Epidermal melanocyte (primary cell): ENCODE data around the gene GPAT3.
"Not testable (repeated sequence)": the region's sequence is repeated elsewhere in the genome, so short reads cannot be mapped to it uniquely, and the experiment has no call there.

Experiments used
- DNase-seq: peaks from one replicate; pipeline ENCODE4 v3.0.0; 2011; ENCODE audit warnings: low spot score; ENCODE audit not compliant: insufficient read length

GPAT3 gene

DNA sequence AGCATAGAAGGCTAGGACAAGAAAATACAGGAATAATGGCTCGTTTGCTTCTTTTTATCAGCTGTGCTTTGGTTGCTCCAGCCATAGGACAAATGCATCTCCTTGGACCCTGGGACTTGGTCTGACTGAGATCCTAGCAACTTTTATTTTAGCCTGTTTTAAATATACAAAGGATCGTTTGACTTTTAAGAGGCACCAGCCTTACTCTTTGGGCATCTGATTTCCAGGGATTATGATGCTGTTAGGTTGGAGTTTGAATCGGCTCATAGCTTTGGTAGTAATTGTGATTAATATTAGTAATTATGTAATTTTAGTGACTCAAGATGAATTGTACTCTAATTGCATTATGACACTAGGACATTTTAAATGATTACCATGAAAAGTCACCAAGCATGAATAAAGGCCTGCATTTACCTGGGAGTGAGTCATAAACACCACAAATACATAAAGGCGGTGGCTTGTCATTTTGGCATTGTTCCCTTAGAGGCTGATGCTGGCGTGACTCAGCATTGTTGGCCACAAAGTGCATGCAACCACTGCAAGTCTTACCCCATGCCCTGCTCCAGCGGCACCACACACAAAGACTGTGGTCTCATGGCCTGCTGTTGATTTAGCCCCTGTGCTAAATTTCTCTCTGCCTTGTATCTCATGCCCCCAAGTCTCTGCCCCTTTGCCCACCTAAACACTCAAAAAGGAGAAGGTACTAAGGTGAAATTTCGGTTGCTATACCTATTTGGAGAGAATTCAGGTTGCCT lies 12.4 kb downstream of the GPAT3 start:
- DNase-seq: peak; percentile 59

GRCh38 chr4:83552083-83552482 lies 16.2 kb downstream of the GPAT3 start:
- DNase-seq: no peak

DNA sequence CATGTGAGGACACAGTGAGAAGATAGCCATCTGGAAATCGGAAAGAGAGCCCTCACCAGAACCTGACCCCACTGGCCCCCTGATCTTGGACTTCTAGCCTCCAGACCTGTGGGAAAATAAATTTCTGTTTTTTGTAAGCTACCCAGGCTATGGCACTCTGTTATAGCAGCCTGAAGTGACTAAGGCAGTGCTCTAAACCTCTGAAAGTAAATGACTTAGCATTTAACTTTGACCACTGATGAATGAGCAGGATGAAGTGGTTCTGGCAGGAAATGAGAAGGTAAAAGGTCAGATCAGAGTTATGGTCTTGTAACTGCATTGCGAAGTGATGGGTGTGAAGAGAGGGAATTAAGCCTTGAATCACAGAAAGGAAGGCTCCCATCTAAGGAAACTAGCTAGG lies 17.0 kb downstream of the GPAT3 start:
- DNase-seq: no peak

GRCh38 chr4:83556006-83556707 lies 20.2 kb downstream of the GPAT3 start:
- DNase-seq: no peak

GRCh38 chr4:83556816-83557215 lies 20.9 kb downstream of the GPAT3 start:
- no peak for DNase-seq

DNA sequence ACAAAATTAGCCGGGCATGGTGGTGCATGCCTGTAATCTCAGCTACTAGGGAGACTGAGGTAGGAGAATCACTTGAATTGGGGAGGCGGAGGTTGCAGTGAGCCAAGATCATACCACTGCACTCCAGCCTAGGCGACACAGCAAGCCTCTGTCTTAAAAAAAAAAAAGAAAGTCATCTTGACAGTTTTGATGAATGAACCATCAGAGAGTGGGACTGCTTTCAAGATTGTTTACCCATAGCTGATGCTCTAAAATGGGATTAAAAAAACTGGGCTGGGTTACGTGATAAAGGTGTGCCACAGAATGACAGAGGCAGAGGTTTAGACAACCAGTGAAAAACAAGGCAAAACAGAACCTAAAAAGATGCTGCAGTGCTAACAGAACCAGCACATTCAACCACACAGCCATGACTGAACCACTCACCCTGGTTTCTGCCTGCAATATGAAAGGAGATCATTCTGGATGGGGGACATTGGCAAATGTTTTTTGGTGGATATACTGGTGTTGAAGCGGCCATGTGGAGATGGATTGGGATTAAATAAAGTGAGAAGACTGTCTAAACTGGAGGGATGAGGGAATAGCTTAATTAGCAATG lies 22.2 kb downstream of the GPAT3 start:
- no peak for DNase-seq

GRCh38 chr4:83558680-83559079 lies 22.8 kb downstream of the GPAT3 start:
- no peak for DNase-seq

GRCh38 chr4:83560523-83560922 lies 24.6 kb downstream of the GPAT3 start:
- DNase-seq: no peak

DNA sequence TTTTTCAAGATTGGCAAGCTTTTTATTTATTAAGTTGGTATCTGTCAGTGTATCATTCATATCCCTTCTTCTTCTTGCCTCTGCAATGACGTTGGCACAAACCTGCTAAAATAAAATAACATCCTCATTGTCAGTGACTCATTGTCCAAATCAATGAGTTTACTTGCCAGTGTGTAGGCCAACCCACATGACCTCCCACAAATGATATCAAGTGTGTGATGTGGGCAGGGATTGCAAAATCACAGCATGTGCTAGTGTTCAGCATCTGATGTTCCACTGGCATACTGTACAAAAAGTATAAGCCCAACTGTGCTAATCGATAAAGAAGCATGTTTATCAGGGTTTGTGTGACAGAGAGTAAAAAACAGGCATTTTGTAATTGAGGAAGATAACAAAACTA lies 25.5 kb downstream of the GPAT3 start:
- DNase-seq: no peak

DNA sequence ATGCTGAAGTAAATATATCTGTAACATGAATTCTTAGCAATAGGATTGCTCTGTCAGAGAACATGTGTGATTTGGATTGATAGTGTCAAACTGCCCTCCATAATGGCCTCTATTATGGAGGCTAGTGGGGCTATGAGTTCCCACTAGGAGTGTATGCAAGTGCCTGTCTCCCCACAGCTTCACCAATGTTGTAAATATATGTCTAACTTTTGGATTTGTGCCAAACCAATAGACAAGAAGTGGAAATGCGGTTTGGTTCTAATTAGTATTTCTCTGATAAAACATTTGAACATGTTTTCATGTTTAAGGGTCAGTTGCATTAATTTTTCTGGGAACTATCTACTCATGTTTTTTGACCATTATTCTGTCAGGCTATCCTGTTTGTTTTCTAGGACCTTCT lies 28.1 kb downstream of the GPAT3 start:
- DNase-seq: no peak

DNA sequence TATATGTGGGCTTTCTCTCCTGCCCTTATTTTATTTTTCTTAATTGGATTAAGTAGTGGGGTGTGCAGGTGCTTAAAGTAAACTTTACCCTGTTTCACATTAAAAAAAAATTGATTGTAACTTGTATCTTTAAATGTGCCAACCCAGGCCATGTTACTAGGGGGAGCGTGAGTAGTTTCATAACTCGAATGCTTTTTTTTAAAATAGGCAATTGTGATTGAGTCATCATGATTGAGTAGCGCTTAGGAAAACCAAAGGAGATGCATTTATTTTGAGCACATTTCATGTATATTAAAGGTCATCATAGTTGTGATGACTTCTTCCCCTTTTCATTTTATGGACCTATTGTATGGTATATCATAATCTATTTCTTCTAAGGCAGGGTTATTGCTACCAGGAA lies 32.2 kb downstream of the GPAT3 start:
- DNase-seq: no peak

DNA sequence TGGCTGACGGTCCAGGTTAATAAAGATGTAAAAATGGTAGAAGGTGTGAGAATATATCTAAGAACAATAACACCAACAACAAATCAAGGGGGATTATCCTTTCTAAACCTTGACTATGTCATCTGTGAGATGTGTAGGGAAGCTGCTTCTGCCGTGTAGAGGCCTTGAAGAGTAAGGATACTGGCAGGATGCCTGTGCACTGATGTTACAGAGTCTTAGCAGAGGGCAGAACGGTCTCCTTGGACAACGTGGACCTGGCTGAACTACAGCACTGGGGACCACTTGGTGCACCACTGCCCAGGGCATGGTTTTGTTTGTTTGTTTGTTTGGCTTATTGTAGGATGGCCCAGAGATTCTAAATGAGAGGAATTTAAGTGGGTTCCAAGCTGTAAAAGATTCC lies 33.5 kb downstream of the GPAT3 start:
- no peak for DNase-seq

GRCh38 chr4:83569987-83570386 lies 34.1 kb downstream of the GPAT3 start:
- DNase-seq: no peak

DNA sequence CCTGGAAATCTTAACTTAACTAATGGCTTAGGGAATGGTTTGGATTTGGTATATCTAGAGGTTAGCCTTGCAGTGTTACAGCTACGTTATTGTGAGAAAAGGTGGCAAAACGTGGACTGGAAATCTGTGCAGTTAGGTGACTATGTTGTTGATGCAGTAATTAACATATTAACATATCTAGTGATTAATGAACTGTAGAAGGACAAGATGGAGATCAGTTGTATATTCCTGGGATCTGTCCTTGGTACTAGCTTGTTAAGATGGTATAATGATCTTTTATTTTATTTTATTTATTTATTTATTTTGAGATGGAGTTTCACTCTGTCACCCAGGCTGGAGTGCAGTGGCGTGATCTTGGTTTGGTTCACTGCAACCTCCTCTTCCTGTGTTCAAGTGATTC lies 36.9 kb downstream of the GPAT3 start:
- no peak for DNase-seq

GRCh38 chr4:83574247-83574646 lies 38.3 kb downstream of the GPAT3 start:
- no peak for DNase-seq

DNA sequence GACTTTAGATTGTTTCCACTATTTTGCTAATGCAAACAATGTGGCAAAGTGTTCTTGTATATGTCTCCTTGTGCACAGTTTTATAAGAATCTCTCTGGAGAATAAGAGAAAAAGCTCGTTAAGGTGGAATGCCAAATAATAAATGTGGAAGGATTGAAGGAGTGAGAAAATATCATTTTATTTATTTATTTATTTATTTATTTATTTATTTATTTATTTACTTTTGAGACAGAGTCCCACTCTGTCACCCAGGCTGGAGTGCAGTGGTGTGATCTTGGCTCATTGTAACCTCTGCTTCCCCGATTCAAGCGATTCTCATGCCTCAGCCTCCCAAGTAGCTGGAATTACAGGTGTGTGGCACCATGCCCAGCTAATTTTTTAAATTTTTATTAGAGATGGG lies 40.3 kb downstream of the GPAT3 start:
- DNase-seq: not testable (repeated sequence)

GRCh38 chr4:83581411-83582288 lies 45.7 kb downstream of the GPAT3 start:
- DNase-seq: no peak

- no peak for DNase-seq
These were observed 46.4 kb downstream of the GPAT3 start for GRCh38 chr4:83582289-83582785.

GRCh38 chr4:83585982-83586508 lies 50.1 kb downstream of the GPAT3 start:
- no peak for DNase-seq

DNA sequence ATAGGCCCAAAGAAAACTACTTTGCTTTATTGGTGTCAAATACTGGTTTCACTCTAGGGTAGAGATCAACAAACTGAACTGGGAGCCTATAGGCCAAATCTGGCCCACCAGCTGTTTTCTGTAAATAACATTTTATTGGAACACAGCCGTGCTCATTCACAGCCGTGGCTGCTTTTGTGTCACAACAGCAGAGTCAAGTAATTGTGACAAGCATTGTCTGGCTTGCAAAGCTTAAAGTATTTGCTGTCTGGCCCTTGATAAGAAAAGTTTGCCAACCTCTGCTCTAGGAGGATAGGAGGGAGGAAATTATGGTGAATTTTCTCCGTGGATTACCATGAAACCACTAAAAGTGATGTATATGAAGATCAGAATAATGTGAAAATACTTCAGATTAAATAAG lies 53.4 kb downstream of the GPAT3 start:
- no peak for DNase-seq

DNA sequence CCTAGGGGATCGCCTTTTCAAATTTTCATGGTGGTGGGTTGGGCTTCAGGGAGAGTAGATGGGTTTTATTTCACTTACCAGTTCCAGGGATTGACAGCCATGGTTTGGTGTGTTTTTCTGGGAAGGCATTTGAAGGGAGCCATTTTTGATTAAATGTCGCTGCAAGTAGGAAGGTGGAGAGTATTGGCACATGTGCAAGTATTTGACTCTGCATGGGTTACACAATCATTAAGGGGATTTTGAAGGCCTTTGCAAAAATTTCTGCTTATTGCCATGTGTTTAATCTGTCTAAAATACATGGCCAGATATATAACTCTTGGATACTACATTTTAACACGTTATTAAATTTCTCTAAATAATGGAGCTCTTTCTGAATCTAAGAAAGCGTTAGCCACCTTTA lies 55.1 kb downstream of the GPAT3 start:
- DNase-seq: no peak
